Endometrial microvascular endothelial cells (primary cell): Measurements from ENCODE around the gene ANKRD27. TPM values are rescaled to one million over a fixed set of nuclear protein-coding genes. Genes with fewer than 3 reads are reported as not detected.

Experiments
- in situ Hi-C: cut with HindIII; loops from 2 replicates; pipeline ENCODE4 v1.10.0; 2017; ENCODE audit warnings: low sequenced_read_pairs, low pct_unique_long_range_greater_than_20kb; ENCODE audit errors: inconsistent ontology term
- total RNA-seq: library from RNA; depleted of rRNA; stranded (reverse); fragments of >200 nt; gene quantifications from one replicate; pipeline ENCODE4 v1.2.3, GENCODE V29; 2015; ENCODE audit errors: inconsistent ontology term

ANKRD27 gene
- total RNA-seq, 1 donor from 2014 or later: 34.8 TPM

GRCh38 chr19:32691952-32692726, 17.2 kb upstream of the ANKRD27 start:
- in situ Hi-C loops: no loop called here

GRCh38 chr19:32691291-32691951, 16.4 kb upstream of the ANKRD27 start, which contains the start of gene NUDT19:
NUDT19 (plus strand) TSS chr19:32691821; CDS start chr19:32691961, 140 bp downstream.
- in situ Hi-C loops: no loop called here

- in situ Hi-C loops: no loop called here
Observed at GRCh38 chr19:32688311-32688710, 13.3 kb upstream of the ANKRD27 start.

GRCh38 chr19:32687681-32688080, 12.7 kb upstream of the ANKRD27 start:
- in situ Hi-C loops: no loop called here

GRCh38 chr19:32686847-32687475, 12.0 kb upstream of the ANKRD27 start:
- in situ Hi-C loops: no loop called here

GRCh38 chr19:32682317-32682716, 7.3 kb upstream of the ANKRD27 start:
- in situ Hi-C loops: no loop called here

- in situ Hi-C loops: no loop called here
Observed at GRCh38 chr19:32680986-32681385, 6.0 kb upstream of the ANKRD27 start.

- in situ Hi-C loops: no loop called here
Observed at GRCh38 chr19:32677657-32678056, 2.7 kb upstream of the ANKRD27 start.

- in situ Hi-C loops: no loop called here
Observed at GRCh38 chr19:32676895-32677359, 1.9 kb upstream of the ANKRD27 start.

GRCh38 chr19:32676186-32676894, 1.4 kb upstream of the ANKRD27 start:
- in situ Hi-C loops: no loop called here

GRCh38 chr19:32675720-32676185, 773 bp upstream of the ANKRD27 start, which contains the start of gene RGS9BP:
RGS9BP (plus strand) TSS chr19:32675848; CDS start chr19:32676264, 416 bp downstream.
- in situ Hi-C loops: no loop called here

- in situ Hi-C loops: no loop called here
Observed at GRCh38 chr19:32674153-32674930, 638 bp downstream of the ANKRD27 start.

- in situ Hi-C loops: no loop called here
Observed at GRCh38 chr19:32673573-32673972, 1.4 kb downstream of the ANKRD27 start.

- in situ Hi-C loops: no loop called here
Observed at GRCh38 chr19:32672841-32673240, 2.1 kb downstream of the ANKRD27 start.

- in situ Hi-C loops: no loop called here
Observed at GRCh38 chr19:32671883-32672593, 2.9 kb downstream of the ANKRD27 start.

- in situ Hi-C loops: no loop called here
Observed at GRCh38 chr19:32669310-32669709, 5.7 kb downstream of the ANKRD27 start.

GRCh38 chr19:32666084-32666483, 8.9 kb downstream of the ANKRD27 start:
- in situ Hi-C loops: no loop called here

- in situ Hi-C loops: no loop called here
Observed at GRCh38 chr19:32662186-32662585, 12.8 kb downstream of the ANKRD27 start.
